Fibroblast of the conjunctiva (primary cell): ENCODE data around the gene NCBP3.

Experiments used
- DNase-seq: peaks from one replicate; pipeline ENCODE4 v3.0.0-alpha.2; 2010; ENCODE audit warnings: low read depth

The NCBP3 gene, protein sequence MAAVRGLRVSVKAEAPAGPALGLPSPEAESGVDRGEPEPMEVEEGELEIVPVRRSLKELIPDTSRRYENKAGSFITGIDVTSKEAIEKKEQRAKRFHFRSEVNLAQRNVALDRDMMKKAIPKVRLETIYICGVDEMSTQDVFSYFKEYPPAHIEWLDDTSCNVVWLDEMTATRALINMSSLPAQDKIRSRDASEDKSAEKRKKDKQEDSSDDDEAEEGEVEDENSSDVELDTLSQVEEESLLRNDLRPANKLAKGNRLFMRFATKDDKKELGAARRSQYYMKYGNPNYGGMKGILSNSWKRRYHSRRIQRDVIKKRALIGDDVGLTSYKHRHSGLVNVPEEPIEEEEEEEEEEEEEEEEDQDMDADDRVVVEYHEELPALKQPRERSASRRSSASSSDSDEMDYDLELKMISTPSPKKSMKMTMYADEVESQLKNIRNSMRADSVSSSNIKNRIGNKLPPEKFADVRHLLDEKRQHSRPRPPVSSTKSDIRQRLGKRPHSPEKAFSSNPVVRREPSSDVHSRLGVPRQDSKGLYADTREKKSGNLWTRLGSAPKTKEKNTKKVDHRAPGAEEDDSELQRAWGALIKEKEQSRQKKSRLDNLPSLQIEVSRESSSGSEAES

DNA sequence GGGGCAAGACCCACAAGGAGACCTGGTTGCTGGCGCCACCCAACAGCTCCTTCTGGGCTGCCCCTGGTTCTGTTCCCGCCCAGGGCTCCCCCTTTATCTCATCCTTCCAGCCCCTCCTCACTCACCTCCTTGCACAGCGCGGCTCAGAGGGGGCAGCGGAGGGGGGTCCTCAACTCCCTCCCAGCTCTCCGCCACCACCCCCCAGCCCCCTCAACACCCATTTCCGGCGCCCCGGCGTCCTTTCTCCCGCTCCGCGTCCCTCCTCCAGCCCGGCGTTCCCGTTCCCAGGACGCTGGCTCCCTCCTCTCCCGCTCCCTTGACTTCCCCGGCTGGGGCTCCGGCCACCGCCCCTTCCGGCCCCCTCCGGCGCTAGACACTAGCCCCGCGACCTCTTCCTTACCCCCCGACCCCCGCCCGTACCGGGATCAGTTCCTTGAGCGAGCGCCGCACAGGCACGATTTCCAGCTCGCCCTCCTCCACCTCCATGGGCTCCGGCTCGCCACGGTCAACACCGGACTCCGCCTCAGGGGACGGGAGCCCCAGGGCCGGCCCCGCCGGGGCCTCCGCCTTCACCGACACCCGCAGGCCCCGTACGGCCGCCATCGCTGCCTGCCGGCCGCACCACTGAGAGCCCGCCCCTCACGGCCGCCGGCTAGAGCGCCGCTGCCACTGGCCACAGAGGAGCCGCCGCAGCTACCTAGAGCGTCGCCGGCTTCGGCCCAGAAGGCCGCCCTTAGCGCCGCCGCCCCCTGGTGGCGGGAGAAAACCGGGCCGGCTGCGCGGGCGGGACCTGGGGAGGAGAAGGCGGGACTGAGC, at the start of gene NCBP3:
NCBP3 (minus strand) TSS at position 626 of the 816 bp plus-strand sequence; CDS start at position 603, 23 bp downstream.
- peak; percentile 86 for DNase-seq

DNA sequence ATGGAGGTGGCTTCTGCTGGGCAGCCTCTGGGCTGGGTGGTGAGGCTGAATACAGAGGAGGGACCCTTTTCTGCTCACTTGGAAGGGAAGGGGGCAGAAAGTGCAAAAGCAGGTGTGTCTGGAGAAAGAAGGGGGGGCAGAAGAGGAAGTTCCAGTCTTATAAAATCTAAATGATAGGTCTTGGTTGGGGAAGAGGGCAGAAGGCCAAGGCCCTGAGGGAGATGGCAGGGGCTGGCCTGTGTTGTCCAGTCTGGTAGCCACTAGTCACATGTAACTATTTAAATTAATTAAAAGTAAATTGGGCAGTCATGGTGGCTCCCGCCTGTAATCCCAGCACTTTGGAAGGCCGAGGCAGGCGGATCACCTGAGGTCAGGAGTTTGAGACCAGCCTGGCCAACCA, 49.3 kb upstream of the NCBP3 start:
- DNase-seq = no peak

DNA sequence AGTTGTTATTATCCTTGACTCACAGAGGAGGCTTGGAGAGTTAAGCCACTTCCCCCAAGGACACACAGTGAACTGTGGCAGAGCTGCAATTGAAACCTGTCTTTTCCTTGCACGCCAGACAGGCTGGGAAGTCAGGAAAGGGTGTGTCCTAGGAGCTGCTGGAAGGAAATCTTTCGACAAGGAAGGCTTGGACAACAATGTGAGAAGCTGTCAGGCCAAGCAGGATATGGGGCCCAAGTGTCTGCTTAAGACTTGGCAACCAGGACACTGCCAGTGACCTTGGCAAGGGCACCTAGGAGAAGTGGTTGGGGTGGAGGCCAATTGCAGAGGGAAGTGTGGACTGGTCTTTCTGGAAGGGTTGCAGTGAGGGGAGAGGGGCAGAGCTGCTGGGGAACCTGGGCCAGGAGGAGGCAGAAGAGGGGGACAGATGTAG, 48.9 kb upstream of the NCBP3 start:
- no peak for DNase-seq

DNA sequence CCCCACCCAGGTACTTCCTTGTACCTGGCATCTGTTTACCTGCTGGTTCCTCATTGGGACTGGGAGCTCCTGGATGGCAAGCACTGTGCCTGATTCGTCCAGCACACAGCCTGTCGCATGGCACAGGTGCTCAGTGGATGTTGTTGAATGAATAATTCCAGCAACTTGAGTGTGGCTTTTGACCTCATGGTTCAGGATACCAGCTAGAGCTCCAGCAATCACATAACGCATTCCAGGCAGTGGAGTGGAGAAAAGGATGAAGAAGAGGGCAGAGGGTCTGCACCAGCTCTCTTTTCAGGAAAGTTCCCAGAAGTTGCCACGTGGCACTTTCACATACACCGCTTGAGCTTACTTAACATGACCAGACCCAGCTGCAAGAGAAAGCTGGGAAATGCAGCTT, 48.1 kb upstream of the NCBP3 start:
- no peak for DNase-seq

DNA sequence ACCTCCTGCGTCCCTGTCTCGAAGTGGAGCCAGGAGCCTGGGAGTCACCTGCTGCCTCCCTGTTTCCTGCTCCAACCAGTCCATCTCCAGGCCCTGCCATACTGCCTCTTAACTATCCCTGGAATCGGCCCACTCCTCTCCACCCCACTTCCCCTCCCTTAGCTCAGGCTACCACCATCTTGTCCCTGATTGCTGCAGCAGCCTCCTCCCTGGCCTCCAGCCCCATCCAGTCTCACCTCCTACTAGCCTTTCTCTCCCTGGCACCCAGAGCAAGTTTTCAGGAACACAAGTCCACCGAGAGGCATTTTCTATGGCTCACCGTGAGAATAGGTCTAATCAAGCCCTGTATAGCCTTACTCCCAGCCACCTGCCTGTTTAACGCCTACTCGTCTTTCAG, 47.7 kb upstream of the NCBP3 start:
- DNase-seq = no peak

DNA sequence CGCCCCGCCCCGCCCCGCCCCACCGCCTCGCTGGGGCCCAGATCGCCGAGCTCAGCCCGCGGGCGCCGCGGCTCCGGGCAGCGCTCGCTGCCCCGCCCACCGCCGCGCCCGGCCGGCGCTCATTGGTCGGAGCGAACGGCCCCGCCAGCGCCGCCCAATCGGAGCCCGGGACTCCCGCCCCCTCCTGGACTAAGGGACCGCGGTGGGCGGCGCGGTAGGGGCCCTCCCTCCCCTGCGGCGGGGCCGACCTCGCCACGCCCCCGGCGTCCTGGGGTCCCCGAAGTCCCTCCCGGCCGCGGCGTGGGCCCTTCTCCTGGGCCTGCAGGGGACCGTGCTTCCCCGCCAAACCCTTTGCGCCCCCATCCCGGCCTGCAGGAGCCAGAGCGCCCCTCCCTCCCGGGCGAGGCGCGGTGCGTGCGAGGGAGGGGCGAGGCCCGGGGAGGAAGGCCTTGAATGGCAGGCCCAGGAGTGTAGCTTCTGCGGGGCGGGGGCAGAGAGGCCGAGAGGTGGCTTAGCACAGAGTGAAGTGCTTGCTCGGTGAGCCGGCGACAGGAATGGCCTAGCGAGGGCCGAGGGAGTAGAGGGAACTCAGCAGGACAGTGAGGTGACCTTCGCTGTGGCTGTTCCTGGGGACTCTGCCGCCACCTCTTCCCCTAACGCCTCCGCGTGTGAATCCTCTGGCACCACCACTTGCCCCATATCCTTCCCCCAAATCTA, 47.1 kb upstream of the NCBP3 start, which contains the start of gene CAMKK1:
CAMKK1 (minus strand) TSS at position 51 of the 717 bp plus-strand sequence. CDS start 7,366 bp downstream, outside the sequence.
- DNase-seq = no peak

DNA sequence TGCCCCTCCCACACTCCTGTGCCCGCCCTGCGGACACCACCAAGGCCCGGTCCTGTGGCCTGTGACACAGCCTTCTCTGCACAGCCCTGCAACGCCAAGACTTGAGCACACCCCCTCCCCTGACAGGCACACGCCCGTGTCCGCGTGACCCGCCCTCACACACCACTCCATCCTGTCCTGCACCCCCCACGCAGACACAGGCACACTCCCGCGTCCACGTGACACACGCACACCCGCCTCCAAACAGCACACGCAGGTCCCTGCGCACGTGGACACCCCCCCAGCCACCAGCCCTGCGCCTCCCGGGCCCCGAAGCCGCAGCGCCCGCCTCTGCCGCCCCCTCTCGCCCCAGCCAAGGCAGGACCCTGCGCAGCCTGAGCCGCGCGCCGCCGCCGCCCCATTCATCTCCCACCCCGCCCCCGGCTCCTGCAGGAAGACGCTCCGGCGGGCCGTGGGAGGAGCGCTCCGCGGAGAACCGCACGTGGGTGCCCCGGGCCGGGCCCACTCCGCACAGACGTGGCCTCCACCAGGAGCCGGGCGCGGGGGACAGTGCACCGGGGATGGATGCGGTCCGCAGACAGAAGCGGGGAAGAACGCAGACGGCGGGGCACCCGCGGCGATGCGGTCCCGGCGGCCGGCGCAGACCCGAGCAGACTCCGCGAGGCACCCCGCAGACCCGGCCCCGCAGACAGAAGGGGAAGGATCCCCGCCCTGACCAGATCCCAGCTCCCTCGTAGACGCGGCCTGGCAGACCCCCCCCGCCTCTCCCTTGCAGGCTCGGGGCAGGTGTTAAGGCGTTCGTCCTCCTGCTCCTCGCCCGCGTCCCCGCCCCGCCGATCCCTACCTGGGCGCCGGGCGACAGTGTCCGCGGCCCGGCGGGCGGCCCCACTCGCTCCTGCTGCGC, 46.3 kb upstream of the NCBP3 start:
- no peak for DNase-seq

DNA sequence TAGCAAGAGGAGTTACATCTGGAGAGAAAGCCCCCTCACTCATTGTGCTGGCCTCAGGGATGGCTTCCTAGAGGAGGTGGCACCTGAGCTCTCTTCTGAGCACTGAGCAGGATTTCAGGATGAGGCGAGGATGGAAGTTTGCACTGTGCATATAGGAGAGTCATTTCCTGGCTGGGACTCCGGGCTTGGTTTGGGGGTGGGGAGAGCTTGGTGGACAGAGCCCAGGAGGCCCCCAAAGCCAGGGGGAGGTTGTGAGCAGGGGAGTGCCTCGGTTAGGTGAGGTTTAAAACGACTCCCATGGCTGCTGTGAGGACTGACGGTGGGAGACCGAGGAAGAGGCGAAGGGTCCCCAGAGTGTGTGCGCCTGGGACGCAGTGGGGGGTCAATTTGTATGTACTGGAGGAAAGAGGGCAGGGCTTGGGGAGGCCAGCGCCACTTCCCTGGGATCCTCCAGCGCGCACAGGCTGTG, 45.6 kb upstream of the NCBP3 start:
- DNase-seq = no peak

DNA sequence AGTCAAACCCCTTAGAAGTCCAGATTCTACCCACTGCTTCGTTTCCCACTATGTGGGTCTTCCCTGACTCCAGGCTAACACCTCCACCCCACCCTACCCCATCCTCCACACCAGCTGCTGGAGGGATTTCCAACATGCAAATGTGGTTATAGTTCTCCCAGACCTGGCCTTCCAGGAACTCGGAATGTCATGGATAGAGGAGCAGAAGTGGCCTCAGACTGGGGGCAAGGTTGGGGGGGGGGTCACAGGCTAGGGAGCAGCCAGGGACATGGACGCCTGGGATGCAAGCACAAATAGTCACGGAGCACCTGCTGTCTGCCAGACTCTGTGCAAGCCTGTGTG, 44.8 kb upstream of the NCBP3 start:
- no peak for DNase-seq

DNA sequence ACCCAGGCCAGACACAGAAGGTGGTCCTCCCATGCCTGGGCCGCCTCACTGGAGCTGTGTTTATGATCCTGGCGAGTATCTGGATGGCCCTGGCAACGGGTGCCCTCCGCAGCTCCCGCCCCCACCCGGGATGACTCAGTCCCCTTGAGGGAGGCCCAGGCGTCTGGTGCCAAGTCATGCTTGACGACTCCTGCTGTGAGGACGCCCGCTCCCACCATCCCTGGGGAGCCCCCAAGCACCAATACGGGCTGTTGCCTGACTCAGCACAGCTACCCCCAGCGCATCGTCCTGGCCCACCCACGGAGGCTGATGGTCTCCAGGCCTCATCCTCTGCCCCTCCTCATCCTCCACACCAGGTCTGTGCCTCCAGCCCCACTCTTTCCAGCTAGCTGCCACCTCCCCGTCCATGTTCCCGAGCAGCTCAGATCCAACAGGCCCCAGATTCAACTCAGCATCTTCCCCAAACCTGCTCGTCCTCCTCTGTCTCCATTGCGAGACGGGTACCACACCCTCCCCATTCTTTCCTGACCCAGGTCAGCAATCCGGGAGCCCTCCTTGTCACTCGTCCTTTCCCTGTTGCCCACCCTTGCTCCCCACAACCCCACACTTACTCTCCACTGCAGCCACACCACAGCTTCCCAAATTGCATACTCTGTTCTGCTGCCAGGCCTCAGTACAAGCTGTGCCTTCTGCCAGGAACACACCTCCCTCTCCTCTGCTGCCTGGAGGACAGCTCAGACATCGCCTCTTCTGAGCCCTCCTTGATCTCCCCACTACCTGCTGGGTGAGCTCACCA, 44.2 kb upstream of the NCBP3 start:
- peak; percentile 88 for DNase-seq

DNA sequence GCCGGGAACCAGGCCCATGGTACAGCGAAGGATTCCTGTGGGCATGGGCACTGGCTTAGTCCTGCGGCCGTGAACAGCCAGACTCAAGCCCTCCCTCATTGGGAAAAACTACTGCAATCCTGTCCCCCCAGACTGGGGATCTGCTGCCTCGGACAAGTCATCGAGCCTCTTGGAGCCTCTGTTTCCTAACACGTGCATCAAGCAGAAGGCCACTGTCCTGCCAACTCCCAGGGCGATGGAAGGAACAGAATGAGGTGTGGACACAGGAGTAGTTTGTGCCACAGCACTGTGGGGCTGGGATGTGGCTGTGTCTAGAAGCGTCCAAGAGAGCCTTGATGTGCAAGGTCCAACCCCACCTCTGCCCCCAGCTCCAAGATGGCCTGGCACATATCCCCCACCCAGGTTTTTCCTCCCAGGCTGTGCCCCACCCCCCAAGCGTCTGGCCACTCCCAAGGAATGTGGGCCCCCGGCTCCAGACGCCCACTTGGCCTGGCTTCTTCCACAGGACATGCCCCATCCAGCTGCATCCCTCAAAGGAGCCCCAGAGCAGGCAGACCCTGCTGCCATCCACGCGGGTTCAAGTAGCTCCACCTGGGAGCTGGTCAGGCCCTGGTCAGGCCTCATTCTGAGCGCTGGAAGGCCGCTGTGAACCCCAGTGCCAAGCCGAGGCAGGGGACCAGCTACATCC, 43.4 kb upstream of the NCBP3 start:
- no peak for DNase-seq

DNA sequence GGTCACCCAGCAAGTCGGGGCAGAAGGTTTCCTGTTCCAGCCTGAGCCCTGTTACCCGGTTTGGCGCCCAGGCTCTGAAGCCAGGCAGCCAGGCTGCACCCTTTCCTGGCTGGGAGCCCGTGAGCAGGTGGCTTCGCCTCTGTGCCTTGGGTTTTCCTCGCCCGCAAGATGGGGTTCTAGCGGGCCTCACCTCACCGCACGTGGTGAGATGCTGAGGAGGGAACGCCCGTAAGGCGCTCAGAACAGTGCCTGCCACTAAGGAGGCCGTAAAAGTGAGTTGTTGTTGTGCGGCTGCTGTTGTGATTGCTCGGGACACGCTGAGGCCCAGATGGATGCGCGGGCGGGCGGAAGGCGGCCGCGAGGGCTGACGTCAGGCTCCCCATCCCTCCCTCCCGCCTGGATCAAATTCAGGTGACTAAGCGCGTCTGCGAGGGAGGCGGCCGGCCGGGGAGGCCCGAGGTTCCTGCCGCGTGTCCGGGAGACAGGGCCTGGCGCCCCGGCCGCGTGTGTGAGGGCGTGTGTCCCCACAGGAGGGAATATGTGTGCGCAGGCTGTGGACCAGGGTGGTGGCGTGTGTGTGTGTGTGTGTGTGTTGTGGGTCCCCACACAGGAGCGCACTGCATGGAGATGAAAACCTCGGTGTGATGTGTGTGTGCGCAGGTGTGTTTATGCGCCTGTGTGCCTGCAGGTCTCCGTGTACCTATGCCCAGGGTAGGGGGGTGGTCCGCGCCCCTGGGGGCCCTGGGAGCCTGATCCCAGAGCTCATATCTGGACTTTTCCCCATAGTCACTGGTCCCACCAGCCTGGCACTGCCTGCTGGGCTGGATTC, 42.5 kb upstream of the NCBP3 start:
- DNase-seq = peak; percentile 83

DNA sequence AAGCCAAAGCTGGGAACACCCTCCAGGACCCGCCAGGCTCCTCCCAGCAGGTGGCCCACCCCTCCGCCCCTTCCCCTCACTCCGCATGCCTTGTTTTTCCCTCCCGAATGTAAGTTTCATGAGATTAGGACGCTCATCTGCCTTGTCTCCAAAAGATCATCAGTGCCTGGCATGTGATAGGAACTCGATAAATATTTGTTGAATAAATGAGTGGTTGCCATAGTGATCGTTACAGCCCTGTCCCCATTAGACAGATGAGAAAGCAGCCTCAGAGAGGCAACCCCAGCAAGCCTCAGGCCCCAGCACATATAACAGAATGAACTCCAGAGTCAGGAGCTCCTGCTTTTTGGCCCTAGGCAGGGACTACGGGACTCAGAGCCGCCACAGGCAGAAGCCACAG, 41.8 kb upstream of the NCBP3 start:
- DNase-seq = no peak

DNA sequence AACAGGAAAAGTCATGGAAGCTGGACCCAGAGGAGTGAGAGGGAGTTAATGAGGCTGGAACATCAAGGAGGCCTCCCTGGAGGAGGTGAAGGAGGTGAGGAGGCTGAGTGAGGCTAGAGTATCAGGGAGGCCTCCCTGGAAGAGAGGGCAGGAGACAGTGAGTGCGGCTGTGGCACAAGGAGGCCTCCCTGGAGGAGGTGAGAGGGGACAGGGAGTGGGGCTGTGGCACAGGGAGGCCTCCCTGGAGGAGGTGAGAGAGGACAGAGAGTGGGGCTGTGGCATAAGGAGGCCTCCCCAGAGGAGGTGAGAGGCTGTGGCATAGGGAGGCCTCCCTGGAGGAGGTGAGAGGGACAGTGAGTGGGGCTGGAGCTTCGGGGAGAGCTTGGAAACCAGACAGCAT, 41.3 kb upstream of the NCBP3 start:
- no peak for DNase-seq

DNA sequence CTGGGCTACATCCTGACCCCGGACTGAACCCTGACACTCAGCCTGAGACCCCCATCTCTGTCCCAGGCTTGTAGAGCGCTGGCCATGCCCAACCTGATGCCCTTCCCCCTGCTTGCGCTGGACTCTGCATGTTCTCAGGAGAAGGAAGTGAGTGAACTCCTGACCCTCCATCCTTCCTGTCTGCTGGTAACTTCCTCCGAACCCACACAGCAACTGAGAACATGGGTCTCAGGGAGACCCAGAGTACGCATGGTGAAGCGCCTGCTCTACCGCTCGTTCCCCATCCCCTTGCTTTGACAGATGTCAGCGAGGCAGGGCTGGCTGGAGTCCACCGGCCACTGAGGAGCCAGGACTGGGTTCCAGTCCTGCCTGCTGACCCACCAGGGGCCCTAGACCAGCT, 40.7 kb upstream of the NCBP3 start:
- no peak for DNase-seq

DNA sequence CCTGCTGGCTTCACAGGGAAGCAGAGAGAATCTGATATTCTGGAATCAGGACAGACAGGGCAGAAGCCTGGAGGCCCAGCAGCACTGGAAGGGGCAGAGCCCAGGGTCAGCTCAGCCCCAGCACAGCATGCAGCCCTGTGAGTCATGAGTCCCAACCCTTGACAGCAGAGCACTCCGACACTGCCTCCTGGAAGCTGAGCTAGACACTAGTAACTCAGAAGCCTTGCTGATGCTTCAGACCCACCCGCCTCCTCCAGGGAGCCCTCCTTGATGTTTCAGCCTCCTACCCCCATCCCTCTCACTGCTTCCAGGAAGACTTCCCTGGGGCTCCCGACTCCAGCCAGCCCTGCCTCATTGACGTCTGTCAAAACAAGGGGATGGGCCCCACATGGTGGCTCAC, 39.9 kb upstream of the NCBP3 start:
- peak; percentile 61 for DNase-seq

DNA sequence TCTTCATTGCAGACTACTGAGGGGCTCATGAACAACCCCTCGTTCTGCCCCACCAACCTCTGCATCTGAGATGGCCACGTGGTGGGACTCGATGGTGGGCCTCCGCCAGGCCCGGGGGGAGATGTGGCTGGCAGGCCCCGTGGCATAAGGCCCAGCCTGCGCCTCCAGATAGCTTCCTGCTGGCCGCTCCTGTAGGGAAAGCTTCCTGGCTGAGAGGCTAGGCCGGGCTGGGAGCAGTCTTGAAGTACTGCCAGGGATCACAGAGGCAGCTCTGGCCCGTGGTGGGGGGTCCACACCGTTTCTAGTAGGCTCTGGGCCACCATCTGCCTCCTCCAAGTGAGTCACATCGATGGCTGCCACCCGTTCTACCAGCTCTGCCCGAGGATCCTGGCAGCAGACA, 39.2 kb upstream of the NCBP3 start:
- no peak for DNase-seq

DNA sequence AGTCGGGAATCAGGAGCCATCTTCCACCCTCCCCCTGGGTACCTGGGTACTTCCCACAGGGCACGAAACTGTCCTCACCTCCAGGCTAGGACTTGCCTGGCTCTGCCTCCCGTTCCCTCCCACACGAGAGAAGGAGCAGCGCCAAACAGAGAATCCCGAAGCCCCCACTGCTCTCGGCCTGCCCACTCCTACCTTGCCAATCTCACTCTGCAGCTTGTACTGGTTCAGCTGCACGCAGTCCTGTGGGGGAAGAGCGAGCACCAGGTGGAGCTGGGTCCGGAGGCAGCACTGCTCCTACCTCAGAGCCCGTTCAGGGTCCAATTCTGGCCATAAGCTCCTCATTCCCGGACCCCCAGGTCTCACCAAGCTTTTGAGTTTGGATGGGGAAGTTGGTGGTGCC, 38.1 kb upstream of the NCBP3 start:
- DNase-seq = no peak

DNA sequence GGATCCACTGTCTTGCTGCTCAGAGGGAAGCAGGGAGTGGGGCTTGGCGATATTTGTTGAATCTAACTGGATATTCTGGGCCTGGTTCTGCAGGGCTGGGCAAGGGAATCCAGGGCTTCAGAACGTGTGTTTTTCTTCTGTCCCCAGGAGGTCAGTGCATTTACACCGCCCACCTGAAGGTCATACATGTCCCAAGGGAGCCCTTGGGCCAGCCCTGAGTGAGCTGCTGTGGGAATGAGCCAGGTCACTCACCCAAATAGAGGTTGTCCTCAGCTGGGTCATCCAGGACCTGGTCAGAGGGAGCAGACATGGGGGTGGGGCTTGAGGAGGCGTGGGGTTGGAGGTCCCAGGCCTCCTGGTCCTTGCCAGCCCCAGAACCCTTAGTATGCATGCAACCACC, 36.2 kb upstream of the NCBP3 start:
- no peak for DNase-seq
